Small intestine (tissue), 7 donors: ENCODE results near the gene CSNK1A1. TPM values are rescaled to one million over a fixed set of nuclear protein-coding genes. Genes with fewer than 3 reads are reported as not detected.
A peak's percentile ranks its signal among the peaks of the same experiment; 100 is the strongest.

ENCODE experiments used
- DNase-seq, 2 donors: peaks; one replicate each; pipeline versions ENCODE4 v3.0.0 to v3.0.0-alpha.2; 2013
- FAIRE-seq: peaks from 2 replicates; lab custom pipeline; 2012; peaks lifted over from hg19 to GRCh38; lab: Jason Lieb, UNC
- H3K27ac ChIP-seq, 3 donors: one replicate each; pipeline ENCODE4 v1.5.1; 2013; ENCODE audit warnings: low read length in 2 of 3, mild to moderate bottlenecking in 2 of 3, control low read depth in 1 of 3, inconsistent platforms in 1 of 3, low read depth in 1 of 3, moderate library complexity in 1 of 3
- H3K27me3 ChIP-seq, 3 donors: one replicate each; pipeline ENCODE4 v1.6.1; 2013; ENCODE audit warnings: low read length in 3 of 3, inconsistent platforms in 1 of 3; ENCODE audit not compliant: control insufficient read depth in 3 of 3, insufficient read depth in 3 of 3
- H3K36me3 ChIP-seq, 3 donors: one replicate each; pipeline ENCODE4 v1.6.1; 2013; ENCODE audit warnings: low read length in 3 of 3, inconsistent platforms in 1 of 3, low read depth in 1 of 3, mild to moderate bottlenecking in 1 of 3, moderate library complexity in 1 of 3; ENCODE audit not compliant: control insufficient read depth in 3 of 3, insufficient read depth in 2 of 3
- H3K4me1 ChIP-seq, 3 donors: one replicate each; pipeline ENCODE4 v1.6.1; 2013; ENCODE audit warnings: low read length in 2 of 3, inconsistent platforms in 1 of 3, low read depth in 1 of 3, mild to moderate bottlenecking in 1 of 3, moderate library complexity in 1 of 3; ENCODE audit not compliant: control insufficient read depth in 3 of 3, insufficient read depth in 2 of 3
- H3K4me3 ChIP-seq, 3 donors: one replicate each; pipeline ENCODE4 v1.5.1; 2013; ENCODE audit warnings: low read length in 3 of 3, control low read depth in 1 of 3, inconsistent platforms in 1 of 3, low read depth in 1 of 3, mild to moderate bottlenecking in 1 of 3, moderate library complexity in 1 of 3
- H3K9me3 ChIP-seq, 2 donors: one replicate each; pipeline ENCODE4 v1.6.1; 2013; ENCODE audit warnings: low read depth in 1 of 2, low read length in 1 of 2; ENCODE audit not compliant: control insufficient read depth in 2 of 2, insufficient read depth in 1 of 2
- WGBS, 3 donors: extraction: QIAGEN DNeasy Blood & Tissue Kit; methylation state at CpG; one replicate each; pipeline ENCODE4 v1.1.7; 2013; 5-methylcytosine and 5-hydroxymethylcytosine counted together
- polyA plus RNA-seq, 4 donors: library from polyadenylated mRNA; stranded (reverse) in 3 of 4; unstranded in 1 of 4; fragments of 200-250 nt in 3 of 4; fragments of 120-200 nt in 1 of 4; gene quantifications; one replicate each; pipeline versions ENCODE4 v1.2.1 to v1.2.3, GENCODE V29; 2013
- donor health status: healthy with polysubstance abuse.
- donor health status: control.
- donor health status: control.
- donor health status: Bipolar disorder and iron deficiency.
- donor health status: healthy.

CSNK1A1 gene
- polyA plus RNA-seq, 4 donors = 58.6 to 118 (median 84.5) TPM

- Histone ChIP-seq H3K4me1 (peaks cover 6 to 19% (median 6%) of the 10 kb centered on the region in 3 donors), H3K27ac (peak overlapping the region in 1 of 3 donors; percentile 34), H3K9me3 (no peaks in the 10 kb centered on the region), H3K27me3 (no peaks in the 10 kb centered on the region), H3K4me3 (no peak overlapping the region), H3K36me3 (peaks cover 4 to 8% (median 4%) of the 10 kb centered on the region in 3 donors)
- FAIRE-seq = no peak
- no peak for DNase-seq
- WGBS, 3 donors = 76 to 82% (median 81%) methylated on average over 6 of the region's 6 CpGs
Measured at GRCh38 chr5:149490599-149491485, 60.4 kb downstream of the CSNK1A1 start.

DNA sequence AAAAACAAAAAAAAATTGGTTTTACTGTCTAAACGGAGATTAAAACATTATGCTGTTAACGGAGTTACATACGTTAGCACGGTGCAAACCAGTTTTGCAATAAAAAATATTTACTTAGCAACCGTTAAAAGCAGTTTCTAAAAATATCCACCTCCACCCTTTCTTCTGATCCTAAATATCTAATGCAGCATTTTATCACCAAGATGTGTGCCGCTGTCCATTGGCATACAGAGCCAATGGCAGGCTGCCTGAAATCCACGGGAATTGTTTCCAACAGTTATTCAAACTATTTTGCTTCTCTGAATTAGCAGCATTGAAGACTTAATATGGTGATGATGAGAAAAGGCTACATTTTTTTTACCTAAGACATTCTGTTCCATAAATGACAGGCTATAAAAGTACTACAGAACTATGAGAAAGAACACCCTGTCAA is 61.6 kb downstream of the CSNK1A1 start:
- FAIRE-seq (no peak), DNase-seq (no peak)
- WGBS, 3 donors = 7 to 19% (median 15%) methylated on average over 7 of the region's 7 CpGs
- no peaks in the 10 kb centered on the region for H3K9me3 ChIP-seq
- H3K4me3 ChIP-seq = no peak overlapping the region
- H3K27ac ChIP-seq = no peak overlapping the region
- peaks cover 6 to 27% (median 9%) of the 10 kb centered on the region in 3 donors for H3K4me1 ChIP-seq
- H3K36me3 ChIP-seq = peaks cover 2 to 5% (median 2%) of the 10 kb centered on the region in 3 donors
- no peaks in the 10 kb centered on the region for H3K27me3 ChIP-seq

- 54 to 79% (median 72%) methylated on average over 19 of the region's 19 CpGs for WGBS, 3 donors
- DNase-seq = no peak
- Histone ChIP-seq H3K9me3 (no peaks in the 10 kb centered on the region), H3K27ac (peak overlapping the region in 1 of 3 donors; percentile 50), H3K4me3 (no peak overlapping the region), H3K4me1 (peaks cover 6 to 27% (median 9%) of the 10 kb centered on the region in 3 donors), H3K36me3 (peaks cover 0 to 5% (median 2%) of the 10 kb centered on the region in 3 donors), H3K27me3 (no peaks in the 10 kb centered on the region)
- no peak for FAIRE-seq
Measured at GRCh38 chr5:149488645-149489306, 62.5 kb downstream of the CSNK1A1 start.

GRCh38 chr5:149487672-149488071 is 63.6 kb downstream of the CSNK1A1 start:
- FAIRE-seq = no peak
- no peaks in the 10 kb centered on the region for H3K27me3 ChIP-seq
- 78 to 84% (median 83%) methylated on average over 2 of the region's 2 CpGs for WGBS, 3 donors
- H3K27ac ChIP-seq = peak overlapping the region in 2 of 3 donors; percentile 21 to 80
- H3K36me3 ChIP-seq = peaks cover 0 to 2% (median 0%) of the 10 kb centered on the region in 3 donors
- no peaks in the 10 kb centered on the region for H3K9me3 ChIP-seq
- DNase-seq = no peak
- H3K4me1 ChIP-seq = peaks cover 6 to 31% (median 9%) of the 10 kb centered on the region in 3 donors
- H3K4me3 ChIP-seq = no peak overlapping the region

GRCh38 chr5:149486726-149487635 is 64.3 kb downstream of the CSNK1A1 start:
- 64 to 69% (median 68%) methylated on average over 5 of the region's 5 CpGs for WGBS, 3 donors
- peaks cover 6 to 31% (median 9%) of the 10 kb centered on the region in 3 donors for H3K4me1 ChIP-seq
- H3K27ac ChIP-seq = peak overlapping the region; percentile 77 to 81 (median 80)
- no peaks in the 10 kb centered on the region for H3K9me3 ChIP-seq
- H3K36me3 ChIP-seq = no peaks in the 10 kb centered on the region
- no peaks in the 10 kb centered on the region for H3K27me3 ChIP-seq
- no peak for DNase-seq
- no peak for FAIRE-seq
- H3K4me3 ChIP-seq = no peak overlapping the region

DNA sequence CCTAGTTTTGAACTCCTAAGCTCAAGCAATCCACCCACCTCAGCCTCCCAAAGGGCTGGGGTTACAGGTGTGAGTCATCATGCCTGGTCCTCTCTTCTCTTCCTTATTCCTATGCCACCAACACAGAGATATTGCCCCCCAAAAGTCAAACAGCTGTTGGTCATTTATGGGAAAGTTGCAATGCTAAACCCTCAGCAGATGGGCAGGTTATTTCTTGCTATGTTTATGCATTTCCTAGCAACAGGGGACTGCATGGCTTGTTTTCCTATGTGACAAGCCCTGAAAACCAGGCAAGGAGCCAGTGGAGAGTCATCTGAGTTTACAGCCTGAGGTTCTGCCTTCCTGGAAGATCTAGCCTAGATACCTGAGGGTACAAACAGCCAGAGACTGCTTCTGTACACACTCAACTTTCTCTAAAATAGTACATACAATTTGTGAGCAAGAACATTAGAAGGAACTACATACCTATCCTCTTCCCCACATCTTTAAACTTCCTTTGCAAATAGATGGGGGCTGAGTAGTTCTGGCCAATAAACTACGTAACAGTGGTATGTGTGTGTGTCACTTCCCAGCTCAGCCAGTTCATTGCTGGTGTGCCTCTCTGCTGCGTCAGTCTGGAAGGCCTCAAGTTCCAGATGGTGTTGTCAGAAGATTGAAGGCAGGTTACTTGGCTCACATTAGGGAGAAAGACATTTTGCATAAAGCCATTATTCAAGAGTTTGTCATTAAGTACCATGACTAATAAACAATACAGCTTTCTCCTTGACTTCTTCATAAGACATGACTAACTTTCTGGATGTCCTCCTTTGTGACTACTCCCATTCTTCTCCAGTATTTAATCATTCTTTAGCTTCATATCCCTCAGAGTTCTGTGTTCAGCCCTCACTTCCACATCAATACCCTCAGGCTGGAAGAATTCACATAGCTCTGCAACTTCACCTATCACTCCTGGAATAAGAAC is 65.3 kb downstream of the CSNK1A1 start:
- WGBS, 3 donors = 10 to 25% (median 20%) methylated on average over 2 of the region's 2 CpGs
- Histone ChIP-seq H3K27ac (peak overlapping the region; percentile 77 to 82 (median 81)), H3K27me3 (no peaks in the 10 kb centered on the region), H3K9me3 (no peaks in the 10 kb centered on the region), H3K36me3 (no peaks in the 10 kb centered on the region), H3K4me1 (peaks cover 6 to 33% (median 9%) of the 10 kb centered on the region in 3 donors), H3K4me3 (no peak overlapping the region)
- DNase-seq (peak; percentile 94 to 96), FAIRE-seq (no peak)

DNA sequence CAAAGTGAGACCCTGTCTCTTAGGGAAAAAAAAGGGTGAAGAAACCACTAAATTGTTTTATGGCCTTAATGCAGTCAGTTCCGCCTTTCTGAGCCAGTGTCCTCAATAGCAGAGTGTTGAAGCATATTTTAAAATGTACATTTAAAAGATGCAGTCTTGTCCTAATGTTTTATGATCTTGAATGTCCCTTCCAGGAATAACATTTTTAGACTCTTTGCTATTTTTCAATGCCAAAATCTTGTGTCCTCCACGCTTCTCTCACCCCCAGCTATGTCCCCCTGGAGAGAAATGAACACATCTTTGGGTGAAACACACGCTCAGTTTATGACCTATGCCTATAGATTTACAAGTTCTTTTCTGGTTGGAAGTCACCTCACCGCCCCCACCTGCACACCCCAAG is 69.8 kb downstream of the CSNK1A1 start:
- FAIRE-seq (no peak), DNase-seq (no peak)
- no peak overlapping the region for H3K27ac ChIP-seq
- no peak overlapping the region for H3K4me3 ChIP-seq
- H3K27me3 ChIP-seq = no peaks in the 10 kb centered on the region
- WGBS, 3 donors = 79 to 90% (median 87%) methylated on average over 4 of the region's 4 CpGs
- H3K9me3 ChIP-seq = no peaks in the 10 kb centered on the region
- H3K4me1 ChIP-seq = peaks cover 2 to 21% (median 5%) of the 10 kb centered on the region in 3 donors
- no peaks in the 10 kb centered on the region for H3K36me3 ChIP-seq
